ENCODE measurements around the gene MYOCD. TPM values are rescaled to one million over a fixed set of nuclear protein-coding genes. Genes with fewer than 3 reads are reported as not detected.

The MYOCD gene, protein sequence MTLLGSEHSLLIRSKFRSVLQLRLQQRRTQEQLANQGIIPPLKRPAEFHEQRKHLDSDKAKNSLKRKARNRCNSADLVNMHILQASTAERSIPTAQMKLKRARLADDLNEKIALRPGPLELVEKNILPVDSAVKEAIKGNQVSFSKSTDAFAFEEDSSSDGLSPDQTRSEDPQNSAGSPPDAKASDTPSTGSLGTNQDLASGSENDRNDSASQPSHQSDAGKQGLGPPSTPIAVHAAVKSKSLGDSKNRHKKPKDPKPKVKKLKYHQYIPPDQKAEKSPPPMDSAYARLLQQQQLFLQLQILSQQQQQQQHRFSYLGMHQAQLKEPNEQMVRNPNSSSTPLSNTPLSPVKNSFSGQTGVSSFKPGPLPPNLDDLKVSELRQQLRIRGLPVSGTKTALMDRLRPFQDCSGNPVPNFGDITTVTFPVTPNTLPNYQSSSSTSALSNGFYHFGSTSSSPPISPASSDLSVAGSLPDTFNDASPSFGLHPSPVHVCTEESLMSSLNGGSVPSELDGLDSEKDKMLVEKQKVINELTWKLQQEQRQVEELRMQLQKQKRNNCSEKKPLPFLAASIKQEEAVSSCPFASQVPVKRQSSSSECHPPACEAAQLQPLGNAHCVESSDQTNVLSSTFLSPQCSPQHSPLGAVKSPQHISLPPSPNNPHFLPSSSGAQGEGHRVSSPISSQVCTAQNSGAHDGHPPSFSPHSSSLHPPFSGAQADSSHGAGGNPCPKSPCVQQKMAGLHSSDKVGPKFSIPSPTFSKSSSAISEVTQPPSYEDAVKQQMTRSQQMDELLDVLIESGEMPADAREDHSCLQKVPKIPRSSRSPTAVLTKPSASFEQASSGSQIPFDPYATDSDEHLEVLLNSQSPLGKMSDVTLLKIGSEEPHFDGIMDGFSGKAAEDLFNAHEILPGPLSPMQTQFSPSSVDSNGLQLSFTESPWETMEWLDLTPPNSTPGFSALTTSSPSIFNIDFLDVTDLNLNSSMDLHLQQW
- total RNA-seq (100 to 1,000 TPM in 1 of 10 donors, 10 to 100 TPM in 9; 28.7 to 111 (median 48.5) TPM), polyA plus RNA-seq (10 to 100 TPM in 1 of 2 donors, 1 to 10 TPM in 1; 7.0 to 13.9 TPM)
- long read RNA-seq, donor 1, partial matches to known transcripts: 3 of 10 reads
- long read RNA-seq, donor 1, other reads (novel, unspliced or antisense): 7 of 10 reads
- long read RNA-seq, donor 2, partial matches to known transcripts: 3 of 11 reads
- long read RNA-seq, donor 2, other reads (novel, unspliced or antisense): 8 of 11 reads
- long read RNA-seq, donor 3, partial matches to known transcripts: 6 of 16 reads
- long read RNA-seq, donor 3, other reads (novel, unspliced or antisense): 10 of 16 reads

DNA sequence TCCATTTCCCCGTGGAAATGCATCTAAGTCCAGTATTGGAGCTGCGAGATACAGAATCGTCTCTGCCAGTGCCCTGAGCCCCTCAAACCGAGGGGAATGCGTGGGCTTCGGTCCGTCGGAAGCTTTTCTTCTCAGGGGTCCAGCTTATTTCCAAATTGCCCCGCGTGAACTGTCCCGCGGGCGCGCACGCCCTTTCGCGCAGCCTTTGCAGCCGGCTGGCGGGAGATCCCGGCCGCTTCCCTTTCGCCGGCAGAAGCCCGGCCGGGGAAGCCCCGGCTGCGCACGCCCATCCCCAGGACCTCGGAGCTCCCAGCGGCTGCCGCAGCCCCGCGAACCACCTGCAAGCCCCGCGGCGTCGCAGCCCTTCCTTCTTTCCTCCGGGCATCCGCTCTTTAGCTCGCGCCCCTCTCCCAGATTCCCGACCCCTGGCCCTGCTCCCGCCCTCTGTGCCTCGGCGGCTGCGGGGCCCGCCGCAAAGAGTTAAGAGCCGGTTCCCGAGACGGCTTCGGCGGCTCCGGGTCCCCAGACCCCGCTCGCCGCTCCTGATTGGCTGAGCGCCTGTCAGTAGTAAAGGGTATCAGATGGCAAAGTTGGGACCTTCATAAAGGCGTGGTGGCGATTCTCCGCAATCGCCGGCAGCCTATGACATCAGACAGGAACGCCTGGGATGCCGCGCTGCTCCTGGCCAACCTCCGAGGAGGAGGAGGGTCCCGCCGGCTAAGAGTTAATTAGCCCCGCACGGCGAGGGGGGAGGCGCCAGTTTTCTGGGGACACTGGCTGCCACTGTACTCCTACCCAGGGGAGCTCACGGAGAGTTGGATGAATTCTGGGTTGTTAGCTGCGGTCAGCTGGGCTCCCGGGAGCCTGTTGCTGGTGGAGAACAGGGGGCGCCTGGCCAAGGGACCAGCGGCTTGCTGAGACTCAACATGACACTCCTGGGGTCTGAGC is at the start of gene MYOCD:
TSS of gene MYOCD (plus strand) at position 628 of the 948 bp plus-strand sequence. CDS start at position 927, 299 bp downstream.
- TF ChIP-seq, protein P1, sequence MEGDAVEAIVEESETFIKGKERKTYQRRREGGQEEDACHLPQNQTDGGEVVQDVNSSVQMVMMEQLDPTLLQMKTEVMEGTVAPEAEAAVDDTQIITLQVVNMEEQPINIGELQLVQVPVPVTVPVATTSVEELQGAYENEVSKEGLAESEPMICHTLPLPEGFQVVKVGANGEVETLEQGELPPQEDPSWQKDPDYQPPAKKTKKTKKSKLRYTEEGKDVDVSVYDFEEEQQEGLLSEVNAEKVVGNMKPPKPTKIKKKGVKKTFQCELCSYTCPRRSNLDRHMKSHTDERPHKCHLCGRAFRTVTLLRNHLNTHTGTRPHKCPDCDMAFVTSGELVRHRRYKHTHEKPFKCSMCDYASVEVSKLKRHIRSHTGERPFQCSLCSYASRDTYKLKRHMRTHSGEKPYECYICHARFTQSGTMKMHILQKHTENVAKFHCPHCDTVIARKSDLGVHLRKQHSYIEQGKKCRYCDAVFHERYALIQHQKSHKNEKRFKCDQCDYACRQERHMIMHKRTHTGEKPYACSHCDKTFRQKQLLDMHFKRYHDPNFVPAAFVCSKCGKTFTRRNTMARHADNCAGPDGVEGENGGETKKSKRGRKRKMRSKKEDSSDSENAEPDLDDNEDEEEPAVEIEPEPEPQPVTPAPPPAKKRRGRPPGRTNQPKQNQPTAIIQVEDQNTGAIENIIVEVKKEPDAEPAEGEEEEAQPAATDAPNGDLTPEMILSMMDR (IDR thresholded peaks at IDR 0.05): no peak
- intact Hi-C loops (cut with DNase I): loop anchor here (1.0 to 10.0 kb wide), 13 partner anchors 77 to 483 kb away; no protein-coding TSS in a partner anchor
- Histone ChIP-seq H3K9me3 (no peaks in the 10 kb centered on the region), H3K4me1 (peaks cover 0 to 18% (median 8%) of the 10 kb centered on the region in 9 donors), H3K36me3 (no peaks in the 10 kb centered on the region), H3K27me3 (peaks cover 0 to 45% (median 19%) of the 10 kb centered on the region in 7 donors), H3K4me3 (peak within 1 kb of the TSS; percentile 35 to 79 (median 67)), H3K27ac (peak within 1 kb of the TSS; percentile 70 to 87 (median 78))
- peak; percentile 63 to 66 for DNase-seq
- WGBS, 2 donors: 0 to 1% methylated on average over 78 of the region's 78 CpGs
- peak; percentile 59 to 89 (median 76) for ATAC-seq

DNA sequence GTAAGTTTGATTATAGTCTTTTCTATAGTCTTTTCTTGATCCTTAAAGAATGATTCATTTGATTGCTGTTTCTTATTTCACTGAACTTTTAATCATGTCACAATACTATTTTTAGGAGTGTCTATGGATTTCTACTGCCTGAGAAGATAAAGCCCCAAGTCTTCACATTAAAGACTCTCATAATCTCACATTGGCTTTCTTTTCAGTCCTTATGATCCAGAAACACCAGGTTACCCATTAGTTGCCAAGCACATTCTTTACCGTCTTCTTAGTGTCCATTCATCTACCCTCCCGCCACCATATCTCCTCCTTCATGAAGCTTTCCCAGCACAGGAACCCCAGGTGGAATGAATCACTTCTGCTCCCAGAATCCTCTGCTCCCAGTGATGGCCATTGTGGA is 49.5 kb upstream of the MYOCD start:
- Histone ChIP-seq H3K4me1 (no peaks in the 10 kb centered on the region), H3K27ac (no peak overlapping the region), H3K36me3 (no peaks in the 10 kb centered on the region), H3K4me3 (no peak overlapping the region), H3K9me3 (no peaks in the 10 kb centered on the region), H3K27me3 (no peaks in the 10 kb centered on the region)
- ATAC-seq: no peak
- 87 to 94% methylated on average over 2 of the region's 2 CpGs for WGBS, 2 donors
- TF ChIP-seq, protein P1 (IDR thresholded peaks at IDR 0.05): no peak
- DNase-seq: no peak
- intact Hi-C loops (cut with DNase I): no loop called here

DNA sequence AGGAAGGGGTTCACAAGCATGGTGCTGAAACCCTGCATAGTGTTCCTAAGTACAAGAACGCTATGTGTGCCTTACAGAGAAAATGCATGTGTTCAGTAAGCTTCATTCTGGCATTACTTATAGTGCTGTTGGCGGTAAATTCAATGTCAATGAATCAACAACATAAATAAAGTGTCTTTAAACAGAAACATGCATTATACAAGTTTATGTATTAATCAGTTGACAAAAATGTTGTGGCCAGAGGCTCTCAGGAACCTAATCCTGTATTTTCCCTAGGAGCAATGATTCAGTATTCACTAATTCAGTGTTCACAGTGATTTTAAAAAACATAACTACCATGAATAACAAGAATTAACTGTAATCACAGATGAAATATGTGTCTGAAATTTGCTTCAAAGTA is 47.1 kb upstream of the MYOCD start:
- Histone ChIP-seq H3K4me1 (peaks cover 0 to 12% (median 0%) of the 10 kb centered on the region in 9 donors), H3K27ac (no peak overlapping the region), H3K36me3 (no peaks in the 10 kb centered on the region), H3K4me3 (no peak overlapping the region), H3K27me3 (no peaks in the 10 kb centered on the region), H3K9me3 (no peaks in the 10 kb centered on the region)
- intact Hi-C loops (cut with DNase I): no loop called here
- 87 to 88% methylated on average over 2 of the region's 2 CpGs for WGBS, 2 donors
- TF ChIP-seq, protein P1 (IDR thresholded peaks at IDR 0.05): no peak
- DNase-seq: no peak
- ATAC-seq: no peak

Measured in heart right ventricle (tissue), 16 donors.